PC-3 (cell line): ENCODE results near the gene RALGDS. TPM values are rescaled to one million over a fixed set of nuclear protein-coding genes. Genes with fewer than 3 reads are reported as not detected.

Experiments
- ATAC-seq: fragments of 200-7000 bp; cut with Tn5 transposase; 2 replicates; pipeline ENCODE4 v1.9.1; 2020; ENCODE audit warnings: mild to moderate bottlenecking, moderate library complexity
- BruUV-seq: library from RNA; stranded (reverse); fragments of 400-500 nt; replicated peaks from 2 replicates; lab custom pipeline; 2021; lab: Mats Ljungman, UMichigan
- CTCF ChIA-PET: fragments of 300-600 bp; sonication (Branson Sonifier 250); formaldehyde crosslinking; loops from one replicate; lab custom pipeline; 2022; ENCODE audit warnings: antibody characterized with exemption; lab: Charles Lee
- POLR2A ChIA-PET: fragments of 300-600 bp; sonication (Branson Sonifier 250); formaldehyde crosslinking; loops from one replicate; lab custom pipeline; 2022; ENCODE audit warnings: antibody characterized with exemption; ENCODE audit not compliant: unreplicated experiment; lab: Charles Lee
- DNase-seq: peaks from one replicate; pipeline ENCODE4 v3.0.0-alpha.2; 2015
- H2AFZ ChIP-seq: fragments of 300-600 bp; sonication (generic); 2 replicates; pipeline ENCODE4 v1.6.0; 2016; ENCODE audit warnings: antibody characterized with exemption, low read length
- H3F3A ChIP-seq: fragments of 300-600 bp; sonication (generic); one replicate; pipeline ENCODE4 v1.6.0; 2017; ENCODE audit warnings: antibody characterized with exemption, low read length, control low read depth, mild to moderate bottlenecking; ENCODE audit not compliant: unreplicated experiment
- H3K27ac ChIP-seq: fragments of 300-600 bp; sonication (generic); 2 replicates; pipeline ENCODE4 v1.5.1; 2016; ENCODE audit warnings: mild to moderate bottlenecking, low read length
- H3K27me3 ChIP-seq: fragments of 300-600 bp; sonication (generic); 2 replicates; pipeline ENCODE4 v1.6.1; 2016; ENCODE audit warnings: low read length, mixed read lengths
- H3K36me3 ChIP-seq: fragments of 300-600 bp; sonication (generic); 2 replicates; pipeline ENCODE4 v1.6.1; 2016; ENCODE audit warnings: low read depth, mixed run types, low read length, mixed read lengths
- H3K4me1 ChIP-seq: fragments of 300-600 bp; sonication (generic); 2 replicates; pipeline ENCODE4 v1.5.1; 2016; ENCODE audit warnings: low read length; ENCODE audit not compliant: insufficient read depth
- H3K4me2 ChIP-seq: fragments of 300-600 bp; sonication (generic); 2 replicates; pipeline ENCODE4 v1.6.0; 2016; ENCODE audit warnings: low read length
- H3K4me3 ChIP-seq: fragments of 300-600 bp; sonication (generic); 2 replicates; pipeline ENCODE4 v1.5.1; 2016; ENCODE audit warnings: mild to moderate bottlenecking, low read length, mixed read lengths
- H3K79me2 ChIP-seq: fragments of 300-600 bp; sonication (generic); 2 replicates; pipeline ENCODE4 v1.6.1; 2017; ENCODE audit warnings: low read length, mixed read lengths
- H3K9ac ChIP-seq: fragments of 300-600 bp; sonication (generic); 2 replicates; pipeline ENCODE4 v1.6.0; 2016; ENCODE audit warnings: mild to moderate bottlenecking, low read length
- H3K9me2 ChIP-seq: fragments of 300-600 bp; sonication (generic); replicated peaks from 2 replicates; pipeline ENCODE4 v1.6.1; 2016; ENCODE audit warnings: mixed run types, low read length, mixed read lengths
- H3K9me3 ChIP-seq: fragments of 300-600 bp; sonication (generic); 2 replicates; pipeline ENCODE4 v1.6.1; 2016; ENCODE audit warnings: low read length, mixed read lengths
- H4K20me1 ChIP-seq: fragments of 300-600 bp; sonication (generic); 2 replicates; pipeline ENCODE4 v1.6.1; 2016; ENCODE audit warnings: low read length, mixed read lengths
- CTCF ChIP-seq: fragments of 300-600 bp; sonication (generic); conservative IDR thresholded peaks from 2 replicates; pipeline ENCODE4 v1.5.1; 2017; ENCODE audit warnings: antibody characterized with exemption, low read depth, mild to moderate bottlenecking, low read length
- EZH2 ChIP-seq: fragments of 300-600 bp; sonication (generic); IDR thresholded peaks from one replicate; pipeline ENCODE4 v1.6.1; 2017; ENCODE audit warnings: antibody characterized with exemption, mild to moderate bottlenecking, low read length; ENCODE audit not compliant: unreplicated experiment
- EZH2phosphoT487 ChIP-seq: fragments of 300-600 bp; sonication (generic); IDR thresholded peaks from 2 replicates; pipeline ENCODE4 v1.6.1; 2018; ENCODE audit warnings: mild to moderate bottlenecking, antibody characterized with exemption, low read length, borderline replicate concordance
- intact Hi-C: fragments of 100-400 bp; cut with micrococcal nuclease; formaldehyde crosslinking; loops from 2 replicates; pipeline ENCODE4 v1.9.0; 2023
- total RNA-seq: library from RNA; depleted of rRNA; stranded (reverse); fragments of >200 nt; gene quantifications from 2 replicates; pipeline ENCODE4 v1.2.3, GENCODE V29; 2014

Gene RALGDS
- total RNA-seq, 1 experiment from 2014 or later, result 32.2 TPM

GRCh38 chr9:133124123-133124906, 3.3 kb upstream of the RALGDS start:
- Histone ChIP-seq H3K9ac (no peak overlapping the region), H3K36me3 (no peaks in the 10 kb centered on the region), H3F3A (no peaks in the 10 kb centered on the region), H3K4me1 (peaks cover 4% of the 10 kb centered on the region; the same call in 1 of the 2 replicates), H3K79me2 (peaks cover 8% of the 10 kb centered on the region; the same call in 1 of the 2 replicates), H3K9me2 (no peaks in the 10 kb centered on the region), H3K9me3 (no peaks in the 10 kb centered on the region), H3K27ac (no peak overlapping the region), H3K4me3 (no peak overlapping the region), H3K27me3 (no peaks in the 10 kb centered on the region), H4K20me1 (peaks cover 6% of the 10 kb centered on the region; the same call in 1 of the 2 replicates), H3K4me2 (no peak overlapping the region), H2AFZ (no peak overlapping the region)
- no peak for DNase-seq
- intact Hi-C loops, result no loop called here
- ATAC-seq, result no peak
- BruUV-seq, result no TSS peak
- ChIA-PET CTCF (no interaction called here), POLR2A (no interaction called here)
- no peak for TF ChIP-seq EZH2phosphoT487
- no peak for TF ChIP-seq CTCF
- TF ChIP-seq EZH2, result no peak

GRCh38 chr9:133122935-133123611, 2.0 kb upstream of the RALGDS start:
- CTCF ChIA-PET, result no interaction called here
- H3K9ac ChIP-seq, result no peak overlapping the region
- no peak for ATAC-seq

More at GRCh38 chr9:133122935-133123611, 2.0 kb upstream of the RALGDS start:
- Histone ChIP-seq H2AFZ (no peak overlapping the region), H3F3A (no peaks in the 10 kb centered on the region), H3K27me3 (no peaks in the 10 kb centered on the region), H3K4me3 (no peak overlapping the region), H3K9me3 (no peaks in the 10 kb centered on the region), H4K20me1 (peaks cover 6% of the 10 kb centered on the region; the same call in 1 of the 2 replicates), H3K4me1 (peaks cover 4% of the 10 kb centered on the region; the same call in 1 of the 2 replicates), H3K79me2 (peaks cover 20% of the 10 kb centered on the region), H3K4me2 (no peak overlapping the region), H3K27ac (no peak overlapping the region), H3K36me3 (no peaks in the 10 kb centered on the region), H3K9me2 (no peaks in the 10 kb centered on the region)
- no peak for DNase-seq
- BruUV-seq, result no TSS peak
- POLR2A ChIA-PET, result no interaction called here
- no peak for TF ChIP-seq EZH2phosphoT487
- TF ChIP-seq CTCF, result no peak
- intact Hi-C loops, result no loop called here
